GM06990 (cell line): ENCODE measurements around the gene MED16.

ENCODE experiments used
- DNase-seq: peaks from one replicate; pipeline ENCODE4 v3.0.0-alpha.2; 2011; ENCODE audit not compliant: insufficient read length; ENCODE audit errors: extremely low read depth
- H3K27me3 ChIP-seq: replicated peaks from 2 replicates; pipeline ENCODE4 v1.6.0; 2011; ENCODE audit warnings: low read length; ENCODE audit not compliant: control insufficient read depth, insufficient read depth
- H3K36me3 ChIP-seq: 2 replicates; pipeline ENCODE4 v1.5.1; 2011; ENCODE audit warnings: low read length; ENCODE audit not compliant: control insufficient read depth, insufficient read depth
- H3K4me3 ChIP-seq: replicated peaks from 2 replicates; pipeline ENCODE4 v1.5.1; 2011; ENCODE audit warnings: low read depth, mild to moderate bottlenecking, control low read depth, low read length
- TF ChIP-seq, protein P1 (sequence below): IDR thresholded peaks from 2 replicates; pipeline ENCODE4 v1.5.1; 2011; ENCODE audit warnings: low read length, control low read depth, mild to moderate bottlenecking, inconsistent platforms; ENCODE audit not compliant: insufficient read depth, poor library complexity, severe bottlenecking

The MED16 gene

DNA sequence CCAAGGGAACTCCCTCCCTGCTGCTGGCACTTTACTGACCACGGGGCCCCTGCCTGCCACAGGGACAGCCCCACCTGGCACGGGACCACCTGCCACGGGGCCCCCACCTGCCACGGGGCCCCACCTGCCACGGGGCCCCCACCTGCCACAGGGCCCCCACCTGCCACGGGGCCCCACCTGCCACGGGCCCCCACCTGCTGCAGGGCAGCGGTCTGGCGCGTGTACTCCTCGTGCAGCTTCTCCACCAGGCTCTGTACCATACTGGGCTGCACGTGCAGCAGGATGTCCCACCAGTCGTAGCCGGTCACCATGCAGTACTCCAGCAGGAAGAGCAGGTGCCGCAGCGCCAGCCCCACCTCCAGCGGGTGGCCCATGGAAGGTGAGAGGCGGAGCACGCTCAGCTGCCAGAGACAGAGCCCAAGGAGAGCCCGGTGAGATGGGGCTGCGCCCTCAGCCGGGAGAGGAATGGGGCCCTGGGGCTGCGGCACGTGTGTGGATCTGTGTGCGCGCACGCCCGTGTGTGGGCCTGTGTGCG, 16.1 kb downstream of the MED16 start:
- Histone ChIP-seq H3K27me3 (no peaks in the 10 kb centered on the region), H3K4me3 (no peak overlapping the region), H3K36me3 (peaks cover 11% of the 10 kb centered on the region)
- no peak for DNase-seq
- TF ChIP-seq, protein P1, sequence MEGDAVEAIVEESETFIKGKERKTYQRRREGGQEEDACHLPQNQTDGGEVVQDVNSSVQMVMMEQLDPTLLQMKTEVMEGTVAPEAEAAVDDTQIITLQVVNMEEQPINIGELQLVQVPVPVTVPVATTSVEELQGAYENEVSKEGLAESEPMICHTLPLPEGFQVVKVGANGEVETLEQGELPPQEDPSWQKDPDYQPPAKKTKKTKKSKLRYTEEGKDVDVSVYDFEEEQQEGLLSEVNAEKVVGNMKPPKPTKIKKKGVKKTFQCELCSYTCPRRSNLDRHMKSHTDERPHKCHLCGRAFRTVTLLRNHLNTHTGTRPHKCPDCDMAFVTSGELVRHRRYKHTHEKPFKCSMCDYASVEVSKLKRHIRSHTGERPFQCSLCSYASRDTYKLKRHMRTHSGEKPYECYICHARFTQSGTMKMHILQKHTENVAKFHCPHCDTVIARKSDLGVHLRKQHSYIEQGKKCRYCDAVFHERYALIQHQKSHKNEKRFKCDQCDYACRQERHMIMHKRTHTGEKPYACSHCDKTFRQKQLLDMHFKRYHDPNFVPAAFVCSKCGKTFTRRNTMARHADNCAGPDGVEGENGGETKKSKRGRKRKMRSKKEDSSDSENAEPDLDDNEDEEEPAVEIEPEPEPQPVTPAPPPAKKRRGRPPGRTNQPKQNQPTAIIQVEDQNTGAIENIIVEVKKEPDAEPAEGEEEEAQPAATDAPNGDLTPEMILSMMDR: no peak

DNA sequence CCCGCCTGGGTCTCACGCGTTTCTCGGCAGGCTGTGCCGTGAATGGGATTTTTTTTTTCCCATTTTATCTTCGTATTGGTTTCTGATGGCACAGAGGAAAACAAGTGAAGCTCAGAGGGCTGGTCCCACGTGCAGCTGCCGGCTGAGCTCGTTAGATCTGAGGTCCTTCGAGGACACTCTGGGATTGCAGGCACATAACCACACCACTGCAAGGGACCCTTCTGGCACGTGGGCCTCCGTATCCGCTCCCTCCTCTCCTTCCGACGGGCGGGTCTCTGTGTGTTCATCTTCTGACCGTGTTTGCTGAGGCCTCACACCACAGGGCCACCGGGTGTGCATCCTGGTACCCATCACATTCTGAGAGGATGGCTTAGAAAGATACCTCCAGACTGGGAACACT, 16.9 kb downstream of the MED16 start:
- no peak for DNase-seq
- TF ChIP-seq, protein P1: no peak
- Histone ChIP-seq H3K4me3 (no peak overlapping the region), H3K27me3 (no peaks in the 10 kb centered on the region), H3K36me3 (peaks cover 8% of the 10 kb centered on the region)

DNA sequence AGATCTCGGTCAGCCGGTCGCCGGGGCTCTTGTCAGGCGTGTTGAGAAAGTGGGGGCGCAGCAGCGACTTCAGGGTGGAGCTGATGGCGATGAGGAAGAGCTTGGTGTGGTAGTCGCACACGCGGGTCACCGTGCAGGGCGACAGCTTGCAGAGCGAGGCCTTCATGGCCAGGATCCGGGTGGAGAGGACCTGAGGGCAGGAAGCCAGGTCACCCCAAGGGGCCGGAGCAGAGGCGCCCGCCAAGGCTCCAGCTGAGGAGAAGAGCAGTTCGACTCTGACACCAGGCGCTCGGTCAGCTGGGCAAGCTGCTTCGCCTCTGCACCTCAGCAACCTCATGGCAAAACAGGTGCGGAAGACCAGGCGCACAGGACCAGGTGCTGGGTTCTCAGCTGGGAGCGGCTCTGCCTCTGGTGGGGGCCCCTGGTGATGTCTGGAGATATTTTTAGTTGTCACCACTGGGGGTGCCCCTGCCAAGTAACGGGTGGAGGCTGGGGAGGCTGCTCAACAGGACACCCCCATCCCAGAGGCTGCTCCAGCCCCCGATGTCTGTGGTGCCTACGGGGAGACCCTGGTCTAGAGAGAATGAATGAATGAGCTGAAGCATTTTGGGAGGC, 17.6 kb downstream of the MED16 start:
- DNase-seq: no peak
- TF ChIP-seq, protein P1: no peak
- H3K36me3 ChIP-seq: peaks cover 11% of the 10 kb centered on the region
- H3K27me3 ChIP-seq: no peaks in the 10 kb centered on the region
- no peak overlapping the region for H3K4me3 ChIP-seq

DNA sequence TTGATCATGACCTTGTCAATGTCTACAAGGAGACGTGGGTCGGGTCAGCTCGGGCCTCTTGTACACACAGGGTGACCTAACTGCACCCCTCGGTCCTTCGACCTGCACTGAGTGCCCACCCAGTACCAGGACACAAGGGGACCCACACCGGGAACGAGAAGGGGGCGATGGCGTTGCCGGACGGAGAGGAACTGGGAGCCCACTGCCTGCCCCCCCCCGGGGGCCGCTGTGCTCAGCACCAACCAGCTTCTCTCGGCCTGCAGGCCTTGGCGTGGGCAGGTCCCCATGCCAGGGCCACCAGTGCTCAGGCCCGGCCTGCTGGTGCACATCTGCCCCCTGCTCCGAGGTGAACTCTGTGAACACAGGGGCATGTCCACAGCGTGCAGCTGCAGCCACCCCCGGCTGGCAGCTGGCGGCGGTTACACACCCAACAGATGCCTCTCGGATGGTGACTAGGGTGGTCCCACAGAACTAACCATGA, 19.4 kb downstream of the MED16 start:
- Histone ChIP-seq H3K4me3 (no peak overlapping the region), H3K36me3 (peaks cover 12% of the 10 kb centered on the region), H3K27me3 (no peaks in the 10 kb centered on the region)
- TF ChIP-seq, protein P1: no peak
- DNase-seq: no peak

DNA sequence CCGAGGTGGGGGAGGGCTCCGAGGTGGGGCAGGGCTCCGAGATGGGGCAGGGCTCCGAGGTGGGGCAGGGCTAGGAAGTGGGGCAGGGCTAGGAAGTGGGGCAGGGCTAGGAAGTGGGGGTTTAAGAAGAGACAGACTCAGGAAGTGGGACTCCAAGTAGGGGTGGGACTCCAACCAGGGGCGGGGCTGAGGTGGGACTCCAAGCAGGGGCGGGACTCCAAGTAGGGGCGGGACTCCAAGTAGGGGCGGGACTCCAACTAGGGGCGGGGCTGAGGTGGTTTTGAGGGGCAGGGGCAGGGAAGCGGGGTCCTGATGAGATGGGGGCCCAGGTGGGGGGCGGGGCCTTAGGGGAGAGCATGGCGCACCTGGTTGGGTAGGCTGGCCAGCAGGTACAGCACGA, 19.9 kb downstream of the MED16 start:
- peaks cover 14% of the 10 kb centered on the region for H3K36me3 ChIP-seq
- no peaks in the 10 kb centered on the region for H3K27me3 ChIP-seq
- no peak overlapping the region; the same call in 1 of the 2 replicates for H3K4me3 ChIP-seq
- TF ChIP-seq, protein P1: no peak
- peak; percentile 72 for DNase-seq
